ENCODE data around the gene CAND1. TPM values are rescaled to one million over a fixed set of nuclear protein-coding genes. Genes with fewer than 3 reads are reported as not detected.

CAND1 gene
- total and polyA plus RNA-seq, 2 donors from 2014 or later, result 28.8 to 104 TPM

GRCh38 chr12:67279637-67280036 lies 10.5 kb downstream of the CAND1 start:
- H3K9me3 ChIP-seq (ENCODE audit: control insufficient read depth in 2 of 3, insufficient read depth in 1 of 3, low read length in 3 of 3), result no peaks in the 10 kb centered on the region
- DNase-seq (no peak), FAIRE-seq (no peak)
- no peak overlapping the region for H3K9ac ChIP-seq (ENCODE audit: low read length in 3 of 3)
- peaks cover 0 to 6% (median 3%) of the 10 kb centered on the region in 3 donors for H3K36me3 ChIP-seq (ENCODE audit: control insufficient read depth in 2 of 3, insufficient read depth in 3 of 3, low read length in 3 of 3)
- no peaks in the 10 kb centered on the region for H3K27me3 ChIP-seq (ENCODE audit: control insufficient read depth, insufficient read depth, low read length)
- peaks cover 0 to 14% (median 5%) of the 10 kb centered on the region in 3 donors for H3K4me1 ChIP-seq (ENCODE audit: control insufficient read depth in 2 of 3, insufficient read depth in 2 of 3, low read depth in 1 of 3, low read length in 3 of 3)
- TF ChIP-seq CTCF (IDR thresholded peaks at IDR 0.05; ENCODE audit: borderline replicate concordance, extremely low read depth, insufficient read depth), result no peak
- intact Hi-C loops (cut with DNase I), result no loop called here
- no peak overlapping the region for H3K4me3 ChIP-seq (ENCODE audit: low read length in 3 of 3)
- H3K27ac ChIP-seq (ENCODE audit: low read depth in 2 of 2, low read length in 2 of 2), result no peak overlapping the region

GRCh38 chr12:67280088-67280487 lies 10.9 kb downstream of the CAND1 start:
- Histone ChIP-seq H3K27me3 (ENCODE audit: control insufficient read depth, insufficient read depth, low read length) (no peaks in the 10 kb centered on the region), H3K9ac (ENCODE audit: low read length in 3 of 3) (no peak overlapping the region), H3K4me1 (ENCODE audit: control insufficient read depth in 2 of 3, insufficient read depth in 2 of 3, low read depth in 1 of 3, low read length in 3 of 3) (peaks cover 0 to 9% (median 5%) of the 10 kb centered on the region in 3 donors), H3K9me3 (ENCODE audit: control insufficient read depth in 2 of 3, insufficient read depth in 1 of 3, low read length in 3 of 3) (no peaks in the 10 kb centered on the region), H3K27ac (ENCODE audit: low read depth in 2 of 2, low read length in 2 of 2) (no peak overlapping the region), H3K36me3 (ENCODE audit: control insufficient read depth in 2 of 3, insufficient read depth in 3 of 3, low read length in 3 of 3) (peaks cover 0 to 6% (median 4%) of the 10 kb centered on the region in 3 donors), H3K4me3 (ENCODE audit: low read length in 3 of 3) (no peak overlapping the region)
- DNase-seq (no peak), FAIRE-seq (no peak)
- TF ChIP-seq CTCF (IDR thresholded peaks at IDR 0.05; ENCODE audit: borderline replicate concordance, extremely low read depth, insufficient read depth), result no peak
- intact Hi-C loops (cut with DNase I), result no loop called here

GRCh38 chr12:67280572-67280971 lies 11.4 kb downstream of the CAND1 start:
- no peak for FAIRE-seq
- no peaks in the 10 kb centered on the region for H3K9me3 ChIP-seq (ENCODE audit: control insufficient read depth in 2 of 3, insufficient read depth in 1 of 3, low read length in 3 of 3)
- intact Hi-C loops (cut with DNase I), result no loop called here
- H3K9ac ChIP-seq (ENCODE audit: low read length in 3 of 3), result no peak overlapping the region
- no peaks in the 10 kb centered on the region for H3K27me3 ChIP-seq (ENCODE audit: control insufficient read depth, insufficient read depth, low read length)
- H3K27ac ChIP-seq (ENCODE audit: low read depth in 2 of 2, low read length in 2 of 2), result no peak overlapping the region
- H3K4me1 ChIP-seq (ENCODE audit: control insufficient read depth in 2 of 3, insufficient read depth in 2 of 3, low read depth in 1 of 3, low read length in 3 of 3), result peaks cover 0 to 9% (median 5%) of the 10 kb centered on the region in 3 donors
- TF ChIP-seq CTCF (IDR thresholded peaks at IDR 0.05; ENCODE audit: borderline replicate concordance, extremely low read depth, insufficient read depth), result no peak
- H3K36me3 ChIP-seq (ENCODE audit: control insufficient read depth in 2 of 3, insufficient read depth in 3 of 3, low read length in 3 of 3), result peaks cover 0 to 6% (median 4%) of the 10 kb centered on the region in 3 donors
- H3K4me3 ChIP-seq (ENCODE audit: low read length in 3 of 3), result no peak overlapping the region
- DNase-seq, result no peak

GRCh38 chr12:67284561-67284960 lies 15.4 kb downstream of the CAND1 start:
- no peak for DNase-seq
- intact Hi-C loops (cut with DNase I), result no loop called here

More at GRCh38 chr12:67284561-67284960, 15.4 kb downstream of the CAND1 start:
- peaks cover 2 to 4% (median 4%) of the 10 kb centered on the region in 3 donors for H3K36me3 ChIP-seq (ENCODE audit: control insufficient read depth in 2 of 3, insufficient read depth in 3 of 3, low read length in 3 of 3)
- no peak overlapping the region for H3K27ac ChIP-seq (ENCODE audit: low read depth in 2 of 2, low read length in 2 of 2)
- no peak overlapping the region for H3K4me3 ChIP-seq (ENCODE audit: low read length in 3 of 3)
- no peaks in the 10 kb centered on the region for H3K9me3 ChIP-seq (ENCODE audit: control insufficient read depth in 2 of 3, insufficient read depth in 1 of 3, low read length in 3 of 3)
- no peaks in the 10 kb centered on the region for H3K27me3 ChIP-seq (ENCODE audit: control insufficient read depth, insufficient read depth, low read length)
- peak overlapping the region in 1 of 3 donors; percentile 7 for H3K9ac ChIP-seq (ENCODE audit: low read length in 3 of 3)
- TF ChIP-seq CTCF (IDR thresholded peaks at IDR 0.05; ENCODE audit: borderline replicate concordance, extremely low read depth, insufficient read depth), result no peak
- H3K4me1 ChIP-seq (ENCODE audit: control insufficient read depth in 2 of 3, insufficient read depth in 2 of 3, low read depth in 1 of 3, low read length in 3 of 3), result no peaks in the 10 kb centered on the region
- FAIRE-seq, result no peak
